Measurements from ENCODE around the gene KMT2C.
"Not testable (repeated sequence)": the region's sequence is repeated elsewhere in the genome, so short reads cannot be mapped to it uniquely, and the experiment has no call there.

GRCh38 chr7:152441168-152441567 lies 5.4 kb upstream of the KMT2C start:
- not testable (repeated sequence) for TF ChIP-seq POLR2AphosphoS5, POLR2A (IDR thresholded peaks at IDR 0.05; ENCODE audit: low read depth, low read length)

Data from GM12891 (cell line).